Astrocyte (in vitro differentiated cells and primary cell): ENCODE measurements around the gene TRIM52.

Experiments used
- EZH2 ChIP-seq: IDR thresholded peaks from 2 replicates; pipeline ENCODE4 v1.6.1; 2012; ENCODE audit warnings: mild to moderate bottlenecking, low read length, inconsistent platforms; ENCODE audit not compliant: insufficient read depth
- TF ChIP-seq, protein P1 (sequence below): IDR thresholded peaks from 2 replicates; pipeline ENCODE4 v1.5.1; 2011; ENCODE audit warnings: low read depth, mild to moderate bottlenecking, inconsistent platforms, low read length, moderate library complexity; ENCODE audit not compliant: insufficient read depth

DNA sequence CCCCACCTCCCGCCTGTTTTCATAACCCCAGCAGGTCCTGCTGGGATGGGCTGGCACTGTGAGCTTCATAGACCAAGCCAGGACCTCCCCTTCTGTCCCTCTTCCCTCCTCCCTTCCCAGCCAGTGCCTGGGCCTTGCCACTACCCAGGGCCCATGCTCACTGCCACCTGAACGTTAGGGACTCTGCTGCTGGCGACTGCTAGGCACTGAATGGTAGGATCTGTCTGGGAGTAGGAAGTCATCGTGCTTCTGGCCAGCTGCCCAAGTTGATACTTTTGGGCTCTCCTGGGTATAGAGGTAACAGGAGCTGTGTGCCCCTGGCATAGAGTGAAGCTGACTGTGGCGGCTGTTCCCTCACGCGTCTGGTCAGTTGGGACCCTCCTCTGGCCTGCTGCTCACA is 29.5 kb downstream of the TRIM52 start:
- TF ChIP-seq, protein P1, sequence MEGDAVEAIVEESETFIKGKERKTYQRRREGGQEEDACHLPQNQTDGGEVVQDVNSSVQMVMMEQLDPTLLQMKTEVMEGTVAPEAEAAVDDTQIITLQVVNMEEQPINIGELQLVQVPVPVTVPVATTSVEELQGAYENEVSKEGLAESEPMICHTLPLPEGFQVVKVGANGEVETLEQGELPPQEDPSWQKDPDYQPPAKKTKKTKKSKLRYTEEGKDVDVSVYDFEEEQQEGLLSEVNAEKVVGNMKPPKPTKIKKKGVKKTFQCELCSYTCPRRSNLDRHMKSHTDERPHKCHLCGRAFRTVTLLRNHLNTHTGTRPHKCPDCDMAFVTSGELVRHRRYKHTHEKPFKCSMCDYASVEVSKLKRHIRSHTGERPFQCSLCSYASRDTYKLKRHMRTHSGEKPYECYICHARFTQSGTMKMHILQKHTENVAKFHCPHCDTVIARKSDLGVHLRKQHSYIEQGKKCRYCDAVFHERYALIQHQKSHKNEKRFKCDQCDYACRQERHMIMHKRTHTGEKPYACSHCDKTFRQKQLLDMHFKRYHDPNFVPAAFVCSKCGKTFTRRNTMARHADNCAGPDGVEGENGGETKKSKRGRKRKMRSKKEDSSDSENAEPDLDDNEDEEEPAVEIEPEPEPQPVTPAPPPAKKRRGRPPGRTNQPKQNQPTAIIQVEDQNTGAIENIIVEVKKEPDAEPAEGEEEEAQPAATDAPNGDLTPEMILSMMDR: no peak
- TF ChIP-seq EZH2: no peak
